Measurements from ENCODE around the gene EVI5L.

Gene EVI5L

GRCh38 chr19:7905268-7905667, 75.2 kb downstream of the EVI5L start:
- TF ChIP-seq CTCF (IDR thresholded peaks at IDR 0.05; ENCODE audit: low read depth, low read length) = no peak
- no peak for DNase-seq (ENCODE audit: extremely low read depth, low read depth)

GRCh38 chr19:7905859-7906258, 75.8 kb downstream of the EVI5L start:
- no peak for TF ChIP-seq CTCF (IDR thresholded peaks at IDR 0.05; ENCODE audit: low read depth, low read length)
- DNase-seq (ENCODE audit: extremely low read depth, low read depth) = no peak

- DNase-seq (ENCODE audit: extremely low read depth, low read depth) = no peak
- TF ChIP-seq CTCF (IDR thresholded peaks at IDR 0.05; ENCODE audit: low read depth, low read length) = no peak
Measured at GRCh38 chr19:7907122-7907521, 77.1 kb downstream of the EVI5L start.

GRCh38 chr19:7907544-7907943, 77.5 kb downstream of the EVI5L start:
- DNase-seq (ENCODE audit: extremely low read depth, low read depth) = no peak
- no peak for TF ChIP-seq CTCF (IDR thresholded peaks at IDR 0.05; ENCODE audit: low read depth, low read length)

GRCh38 chr19:7908078-7908699, 78.2 kb downstream of the EVI5L start:
- DNase-seq (ENCODE audit: extremely low read depth, low read depth) = no peak
- TF ChIP-seq CTCF (IDR thresholded peaks at IDR 0.05; ENCODE audit: low read depth, low read length) = no peak

- TF ChIP-seq CTCF (IDR thresholded peaks at IDR 0.05; ENCODE audit: low read depth, low read length) = no peak
- DNase-seq (ENCODE audit: extremely low read depth, low read depth) = no peak
Measured at GRCh38 chr19:7908742-7909461, 78.9 kb downstream of the EVI5L start.

GRCh38 chr19:7909471-7910067, 79.6 kb downstream of the EVI5L start:
- TF ChIP-seq CTCF (IDR thresholded peaks at IDR 0.05; ENCODE audit: low read depth, low read length) = no peak
- DNase-seq (ENCODE audit: extremely low read depth, low read depth) = no peak

Data from AG09319 (cell line).